ENCODE results near the gene GLCE.

The GLCE gene

GRCh38 chr15:69315402-69316110 lies 155.1 kb downstream of the GLCE start:
- Histone ChIP-seq H3K18ac (ENCODE audit: low read length) (no peak overlapping the region), H3K27me3 (ENCODE audit: control insufficient read depth in 3 of 3, insufficient read depth in 3 of 3, low read depth in 1 of 3, low read length in 3 of 3) (peaks cover 0 to 58% (median 0%) of the 10 kb centered on the region in 3 experiments), H3K9me3 (replicated peaks in 1 of 2; ENCODE audit: control insufficient read depth in 2 of 2, insufficient read depth in 1 of 2, low read depth in 1 of 2, low read length in 2 of 2) (no peaks in the 10 kb centered on the region), H3K4me1 (ENCODE audit: control insufficient read depth in 2 of 2, insufficient read depth in 1 of 2, low read depth in 1 of 2, low read length in 2 of 2) (peaks cover 0 to 3% of the 10 kb centered on the region in 2 donors), H3K36me3 (replicated peaks in 1 of 2; ENCODE audit: control insufficient read depth in 2 of 2, insufficient read depth in 2 of 2, low read length in 2 of 2) (no peaks in the 10 kb centered on the region), H2BK12ac (ENCODE audit: low read length) (no peak overlapping the region), H4K8ac (ENCODE audit: low read depth, low read length) (no peak overlapping the region), H3K4me3 (ENCODE audit: low read length in 2 of 2) (no peak overlapping the region), H3K14ac (ENCODE audit: low read length) (no peak overlapping the region), H2BK120ac (ENCODE audit: low read depth, low read length) (no peak overlapping the region), H2AK5ac (ENCODE audit: low read depth, low read length) (no peak overlapping the region), H3K4me2 (ENCODE audit: insufficient read depth, low read length, poor library complexity, severe bottlenecking) (no peak overlapping the region), H4K91ac (ENCODE audit: low read depth, low read length, poor library complexity) (no peak overlapping the region), H2BK15ac (ENCODE audit: low read length) (no peak overlapping the region), H3K9ac (ENCODE audit: low read depth, low read length, poor library complexity) (no peak overlapping the region), H3K27ac (replicated peaks; ENCODE audit: low read length) (no peak overlapping the region), H3K4ac (ENCODE audit: low read length) (no peak overlapping the region), H3K23ac (ENCODE audit: low read depth, low read length, poor library complexity) (no peak overlapping the region), H3K79me1 (ENCODE audit: low read depth, low read length) (no peaks in the 10 kb centered on the region), H2AFZ (ENCODE audit: low read length) (no peak overlapping the region), H2BK5ac (ENCODE audit: low read length) (no peak overlapping the region)
- WGBS, 2 donors (ENCODE audit: extremely low coverage in 2 of 2, insufficient read length in 2 of 2, insufficient replicate concordance in 1 of 2), result no CpG with 5 or more reads among the region's 9 CpGs
- no peak for DNase-seq (ENCODE audit: low spot score)

GRCh38 chr15:69316291-69316690 lies 155.9 kb downstream of the GLCE start:
- no peak overlapping the region for H2BK120ac ChIP-seq (ENCODE audit: low read depth, low read length)
- no peaks in the 10 kb centered on the region for H3K36me3 ChIP-seq (replicated peaks in 1 of 2; ENCODE audit: control insufficient read depth in 2 of 2, insufficient read depth in 2 of 2, low read length in 2 of 2)
- H3K27me3 ChIP-seq (ENCODE audit: control insufficient read depth in 3 of 3, insufficient read depth in 3 of 3, low read depth in 1 of 3, low read length in 3 of 3), result peaks cover 0 to 54% (median 0%) of the 10 kb centered on the region in 3 experiments
- H3K23ac ChIP-seq (ENCODE audit: low read depth, low read length, poor library complexity), result no peak overlapping the region
- no peak overlapping the region for H3K27ac ChIP-seq (replicated peaks; ENCODE audit: low read length)
- no peak overlapping the region for H2BK15ac ChIP-seq (ENCODE audit: low read length)
- H3K18ac ChIP-seq (ENCODE audit: low read length), result no peak overlapping the region
- no peak overlapping the region for H2BK12ac ChIP-seq (ENCODE audit: low read length)
- no peak overlapping the region for H3K14ac ChIP-seq (ENCODE audit: low read length)
- no peak overlapping the region for H3K4me2 ChIP-seq (ENCODE audit: insufficient read depth, low read length, poor library complexity, severe bottlenecking)
- no peaks in the 10 kb centered on the region for H3K79me1 ChIP-seq (ENCODE audit: low read depth, low read length)
- no peak overlapping the region for H3K4me3 ChIP-seq (ENCODE audit: low read length in 2 of 2)
- H2BK5ac ChIP-seq (ENCODE audit: low read length), result no peak overlapping the region
- H2AFZ ChIP-seq (ENCODE audit: low read length), result no peak overlapping the region
- no peak overlapping the region for H4K91ac ChIP-seq (ENCODE audit: low read depth, low read length, poor library complexity)
- H3K4ac ChIP-seq (ENCODE audit: low read length), result no peak overlapping the region
- H4K8ac ChIP-seq (ENCODE audit: low read depth, low read length), result no peak overlapping the region
- no peaks in the 10 kb centered on the region for H3K9me3 ChIP-seq (replicated peaks in 1 of 2; ENCODE audit: control insufficient read depth in 2 of 2, insufficient read depth in 1 of 2, low read depth in 1 of 2, low read length in 2 of 2)
- WGBS, 2 donors (ENCODE audit: extremely low coverage in 2 of 2, insufficient read length in 2 of 2, insufficient replicate concordance in 1 of 2), result no CpG with 5 or more reads among the region's 8 CpGs
- DNase-seq (ENCODE audit: low spot score), result no peak
- no peak overlapping the region for H3K9ac ChIP-seq (ENCODE audit: low read depth, low read length, poor library complexity)
- H2AK5ac ChIP-seq (ENCODE audit: low read depth, low read length), result no peak overlapping the region
- peaks cover 0 to 3% of the 10 kb centered on the region in 2 donors for H3K4me1 ChIP-seq (ENCODE audit: control insufficient read depth in 2 of 2, insufficient read depth in 1 of 2, low read depth in 1 of 2, low read length in 2 of 2)

- Histone ChIP-seq H3K4me2 (ENCODE audit: insufficient read depth, low read length, poor library complexity, severe bottlenecking) (no peak overlapping the region), H3K27ac (replicated peaks; ENCODE audit: low read length) (no peak overlapping the region), H3K9me3 (replicated peaks in 1 of 2; ENCODE audit: control insufficient read depth in 2 of 2, insufficient read depth in 1 of 2, low read depth in 1 of 2, low read length in 2 of 2) (no peaks in the 10 kb centered on the region), H3K18ac (ENCODE audit: low read length) (no peak overlapping the region), H2AK5ac (ENCODE audit: low read depth, low read length) (peak overlapping the region; percentile 19), H3K4ac (ENCODE audit: low read length) (no peak overlapping the region), H3K27me3 (ENCODE audit: control insufficient read depth in 3 of 3, insufficient read depth in 3 of 3, low read depth in 1 of 3, low read length in 3 of 3) (peaks cover 0 to 49% (median 0%) of the 10 kb centered on the region in 3 experiments), H2BK12ac (ENCODE audit: low read length) (no peak overlapping the region), H3K9ac (ENCODE audit: low read depth, low read length, poor library complexity) (peak overlapping the region; percentile 30), H2BK5ac (ENCODE audit: low read length) (no peak overlapping the region), H3K4me1 (ENCODE audit: control insufficient read depth in 2 of 2, insufficient read depth in 1 of 2, low read depth in 1 of 2, low read length in 2 of 2) (peaks cover 0 to 3% of the 10 kb centered on the region in 2 donors), H2BK15ac (ENCODE audit: low read length) (no peak overlapping the region), H3K23ac (ENCODE audit: low read depth, low read length, poor library complexity) (no peak overlapping the region), H3K4me3 (ENCODE audit: low read length in 2 of 2) (no peak overlapping the region), H4K91ac (ENCODE audit: low read depth, low read length, poor library complexity) (no peak overlapping the region), H4K8ac (ENCODE audit: low read depth, low read length) (no peak overlapping the region), H3K36me3 (replicated peaks in 1 of 2; ENCODE audit: control insufficient read depth in 2 of 2, insufficient read depth in 2 of 2, low read length in 2 of 2) (no peaks in the 10 kb centered on the region), H3K14ac (ENCODE audit: low read length) (peak overlapping the region; percentile 95), H2BK120ac (ENCODE audit: low read depth, low read length) (no peak overlapping the region), H3K79me1 (ENCODE audit: low read depth, low read length) (no peaks in the 10 kb centered on the region), H2AFZ (ENCODE audit: low read length) (no peak overlapping the region)
- no CpG with 5 or more reads among the region's 5 CpGs for WGBS, 2 donors (ENCODE audit: extremely low coverage in 2 of 2, insufficient read length in 2 of 2, insufficient replicate concordance in 1 of 2)
- DNase-seq (ENCODE audit: low spot score), result no peak
Observed at GRCh38 chr15:69317392-69317841, 157.0 kb downstream of the GLCE start.

- Histone ChIP-seq H2BK12ac (ENCODE audit: low read length) (no peak overlapping the region), H3K9me3 (replicated peaks in 1 of 2; ENCODE audit: control insufficient read depth in 2 of 2, insufficient read depth in 1 of 2, low read depth in 1 of 2, low read length in 2 of 2) (no peaks in the 10 kb centered on the region), H2AK5ac (ENCODE audit: low read depth, low read length) (peak overlapping the region; percentile 49), H2BK120ac (ENCODE audit: low read depth, low read length) (no peak overlapping the region), H3K36me3 (replicated peaks in 1 of 2; ENCODE audit: control insufficient read depth in 2 of 2, insufficient read depth in 2 of 2, low read length in 2 of 2) (no peaks in the 10 kb centered on the region), H2AFZ (ENCODE audit: low read length) (no peak overlapping the region), H3K18ac (ENCODE audit: low read length) (peak overlapping the region; percentile 29), H3K79me1 (ENCODE audit: low read depth, low read length) (no peaks in the 10 kb centered on the region), H3K4me1 (ENCODE audit: control insufficient read depth in 2 of 2, insufficient read depth in 1 of 2, low read depth in 1 of 2, low read length in 2 of 2) (peaks cover 0 to 3% of the 10 kb centered on the region in 2 donors), H3K4me3 (ENCODE audit: low read length in 2 of 2) (no peak overlapping the region), H2BK15ac (ENCODE audit: low read length) (no peak overlapping the region), H3K9ac (ENCODE audit: low read depth, low read length, poor library complexity) (no peak overlapping the region), H3K27ac (replicated peaks; ENCODE audit: low read length) (no peak overlapping the region), H3K4me2 (ENCODE audit: insufficient read depth, low read length, poor library complexity, severe bottlenecking) (no peak overlapping the region), H3K23ac (ENCODE audit: low read depth, low read length, poor library complexity) (no peak overlapping the region), H3K27me3 (ENCODE audit: control insufficient read depth in 3 of 3, insufficient read depth in 3 of 3, low read depth in 1 of 3, low read length in 3 of 3) (peaks cover 0 to 45% (median 0%) of the 10 kb centered on the region in 3 experiments), H3K4ac (ENCODE audit: low read length) (no peak overlapping the region), H4K91ac (ENCODE audit: low read depth, low read length, poor library complexity) (no peak overlapping the region), H2BK5ac (ENCODE audit: low read length) (peak overlapping the region; percentile 14), H3K14ac (ENCODE audit: low read length) (peak overlapping the region; percentile 95), H4K8ac (ENCODE audit: low read depth, low read length) (no peak overlapping the region)
- no CpG with 5 or more reads among the region's 7 CpGs for WGBS, 2 donors (ENCODE audit: extremely low coverage in 2 of 2, insufficient read length in 2 of 2, insufficient replicate concordance in 1 of 2)
- DNase-seq (ENCODE audit: low spot score), result no peak
Observed at GRCh38 chr15:69318033-69318432, 157.6 kb downstream of the GLCE start.

All from neuronal stem cell (in vitro differentiated cells).